Right lobe of liver (tissue), 4 donors: ENCODE data around the gene SUZ12.

Source experiments
- POLR2A ChIP-seq: fragments of 450-650 bp; IDR thresholded peaks from one replicate; pipeline ENCODE4 v1.6.1; 2017; ENCODE audit warnings: antibody characterized with exemption, mild to moderate bottlenecking
- TF ChIP-seq, protein P1 (sequence below), 4 donors: fragments of 200-600 bp in 3 of 4; fragments of 450-650 bp in 1 of 4; IDR thresholded peaks; one replicate each; pipeline versions ENCODE4 v1.5.1 to v1.8.0; 2016 to 2022; ENCODE audit warnings: antibody characterized with exemption in 4 of 4, mild to moderate bottlenecking in 2 of 4
- donor health status: DM: no; HTN: no; CAD: no.
- donor health status: DM: no; HTN: no; CAD: no.
- donor health status: DM: no; HTN: yes; CAD: no.

DNA sequence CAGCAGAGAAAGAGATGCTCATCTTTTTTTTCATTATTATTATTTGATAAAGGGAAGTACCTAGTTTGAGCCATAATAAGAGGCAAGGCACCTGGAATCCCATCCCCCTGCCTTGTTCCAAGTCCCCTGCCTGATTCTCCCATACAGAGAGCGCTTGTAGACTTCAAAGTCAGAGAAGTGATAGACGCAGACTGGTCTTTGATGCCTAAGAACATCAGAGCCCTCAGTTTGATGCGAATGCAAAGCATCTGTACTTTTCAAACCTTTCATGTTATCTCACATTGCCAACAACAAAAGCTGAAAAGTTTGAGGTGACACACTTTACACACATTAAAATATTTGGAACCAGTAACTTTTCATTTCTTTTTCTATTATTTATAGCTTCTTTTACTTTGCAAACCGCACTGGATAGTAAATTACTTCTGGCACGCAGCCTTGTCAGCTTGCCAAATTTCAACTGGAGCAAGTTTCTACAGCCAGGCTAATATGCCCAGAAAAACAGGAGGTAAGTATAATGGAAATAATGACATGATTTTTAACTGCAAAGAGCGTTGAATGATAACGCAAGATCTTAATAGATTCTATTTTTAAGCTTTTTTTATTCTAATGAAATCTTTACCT is 29.4 kb upstream of the SUZ12 start:
- TF ChIP-seq POLR2A, result no peak
- TF ChIP-seq, protein P1, sequence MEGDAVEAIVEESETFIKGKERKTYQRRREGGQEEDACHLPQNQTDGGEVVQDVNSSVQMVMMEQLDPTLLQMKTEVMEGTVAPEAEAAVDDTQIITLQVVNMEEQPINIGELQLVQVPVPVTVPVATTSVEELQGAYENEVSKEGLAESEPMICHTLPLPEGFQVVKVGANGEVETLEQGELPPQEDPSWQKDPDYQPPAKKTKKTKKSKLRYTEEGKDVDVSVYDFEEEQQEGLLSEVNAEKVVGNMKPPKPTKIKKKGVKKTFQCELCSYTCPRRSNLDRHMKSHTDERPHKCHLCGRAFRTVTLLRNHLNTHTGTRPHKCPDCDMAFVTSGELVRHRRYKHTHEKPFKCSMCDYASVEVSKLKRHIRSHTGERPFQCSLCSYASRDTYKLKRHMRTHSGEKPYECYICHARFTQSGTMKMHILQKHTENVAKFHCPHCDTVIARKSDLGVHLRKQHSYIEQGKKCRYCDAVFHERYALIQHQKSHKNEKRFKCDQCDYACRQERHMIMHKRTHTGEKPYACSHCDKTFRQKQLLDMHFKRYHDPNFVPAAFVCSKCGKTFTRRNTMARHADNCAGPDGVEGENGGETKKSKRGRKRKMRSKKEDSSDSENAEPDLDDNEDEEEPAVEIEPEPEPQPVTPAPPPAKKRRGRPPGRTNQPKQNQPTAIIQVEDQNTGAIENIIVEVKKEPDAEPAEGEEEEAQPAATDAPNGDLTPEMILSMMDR (IDR thresholded peaks at IDR 0.05), result no peak
